ENCODE results near the gene LAMB2.
A peak's percentile ranks its signal among the peaks of the same experiment; 100 is the strongest.

LAMB2 gene

GRCh38 chr3:49092938-49093852 is 39.7 kb downstream of the LAMB2 start:
- DNase-seq (ENCODE audit: extremely low read depth, low read depth), result peak; percentile 44
- peak overlapping the region; percentile 84 for H3K4me3 ChIP-seq (replicated peaks; ENCODE audit: low read depth, low read length)
- no peak for TF ChIP-seq CTCF (IDR thresholded peaks at IDR 0.05; ENCODE audit: low read depth, low read length, missing control alignments)

GRCh38 chr3:49081429-49081828 is 51.4 kb downstream of the LAMB2 start:
- no peak for DNase-seq (ENCODE audit: extremely low read depth, low read depth)
- no peak for TF ChIP-seq CTCF (IDR thresholded peaks at IDR 0.05; ENCODE audit: low read depth, low read length, missing control alignments)
- H3K4me3 ChIP-seq (replicated peaks; ENCODE audit: low read depth, low read length), result no peak overlapping the region

- no peak for DNase-seq (ENCODE audit: extremely low read depth, low read depth)
- no peak overlapping the region for H3K4me3 ChIP-seq (replicated peaks; ENCODE audit: low read depth, low read length)
- TF ChIP-seq CTCF (IDR thresholded peaks at IDR 0.05; ENCODE audit: low read depth, low read length, missing control alignments), result no peak
These were observed 53.6 kb downstream of the LAMB2 start for GRCh38 chr3:49079270-49079669.

- no peak for TF ChIP-seq CTCF (IDR thresholded peaks at IDR 0.05; ENCODE audit: low read depth, low read length, missing control alignments)
- no peak overlapping the region for H3K4me3 ChIP-seq (replicated peaks; ENCODE audit: low read depth, low read length)
- no peak for DNase-seq (ENCODE audit: extremely low read depth, low read depth)
These were observed 56.2 kb downstream of the LAMB2 start for GRCh38 chr3:49076646-49077045.

- no peak for TF ChIP-seq CTCF (IDR thresholded peaks at IDR 0.05; ENCODE audit: low read depth, low read length, missing control alignments)
These were observed 56.7 kb downstream of the LAMB2 start for GRCh38 chr3:49076116-49076515.

More at GRCh38 chr3:49076116-49076515, 56.7 kb downstream of the LAMB2 start:
- no peak for DNase-seq (ENCODE audit: extremely low read depth, low read depth)
- H3K4me3 ChIP-seq (replicated peaks; ENCODE audit: low read depth, low read length), result no peak overlapping the region
